ENCODE data around the gene C12orf50. TPM values are rescaled to one million over a fixed set of nuclear protein-coding genes. Genes with fewer than 3 reads are reported as not detected.

C12orf50 gene
- total and polyA plus RNA-seq, 2 of the 13 experiments (the other 11 are each of a cell fraction or from before 2014, with no cell fraction given): not detected

DNA sequence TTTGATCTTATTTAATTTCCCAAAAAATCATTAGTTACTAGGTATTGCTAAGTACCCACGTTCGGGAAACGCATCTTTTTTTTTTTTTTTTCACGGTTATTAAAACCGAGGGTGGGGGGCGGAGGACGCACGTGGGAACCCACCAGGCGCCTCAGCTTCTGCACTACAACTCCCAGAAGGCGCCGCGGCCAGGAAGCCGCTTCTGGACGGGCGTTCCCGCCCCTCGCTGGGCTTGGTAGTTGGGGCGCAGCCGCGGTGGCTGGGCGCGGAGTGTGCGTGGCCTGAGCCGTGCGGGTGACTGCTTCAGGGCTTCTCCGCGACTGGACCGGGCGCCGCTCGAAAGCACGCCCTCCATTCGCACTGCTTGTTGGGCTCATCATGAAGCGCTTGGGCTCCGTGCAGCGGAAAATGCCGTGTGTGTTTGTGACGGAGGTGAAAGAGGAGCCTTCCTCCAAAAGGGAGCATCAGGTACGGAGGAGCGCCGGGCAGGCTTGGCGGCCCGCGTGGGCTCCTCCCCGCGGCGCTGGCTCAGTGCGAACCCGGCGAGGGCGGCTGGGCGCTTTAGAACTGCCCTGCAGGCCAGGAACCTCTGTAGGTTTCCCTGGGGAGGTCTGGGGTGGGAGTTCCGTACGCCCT, 6.2 kb upstream of the C12orf50 start (continued):
- TF ChIP-seq GABPB1 (CRISPR knock-in tag; IDR thresholded peaks at IDR 0.05) (peak; percentile 95), XRCC5 (optimal IDR thresholded peaks at IDR 0.05; ENCODE audit: low read length) (peak; percentile 66), ZNF577 (CRISPR knock-in tag; IDR thresholded peaks at IDR 0.05; ENCODE audit: borderline replicate concordance, low read depth) (no peak), RBAK (CRISPR knock-in tag; IDR thresholded peaks at IDR 0.05) (no peak), MIXL1 (CRISPR knock-in tag; IDR thresholded peaks at IDR 0.05) (peak; percentile 37; the same call in 1 of the 2 replicates), ZNF292 (CRISPR knock-in tag; IDR thresholded peaks at IDR 0.05; ENCODE audit: borderline replicate concordance, low read depth) (no peak), PHF20 (CRISPR knock-in tag; IDR thresholded peaks at IDR 0.05) (peak; percentile 65), ZNF496 (CRISPR knock-in tag; IDR thresholded peaks at IDR 0.05; ENCODE audit: insufficient replicate concordance) (no peak), SMAD3 (CRISPR knock-in tag; IDR thresholded peaks at IDR 0.05) (no peak), ZNF792 (CRISPR knock-in tag; IDR thresholded peaks at IDR 0.05) (0 out of 2 replicates have a peak, but pooled peaks have one; percentile 20), ZNF652 (CRISPR knock-in tag; IDR thresholded peaks at IDR 0.05; ENCODE audit: borderline replicate concordance, low read depth) (no peak), CAMTA2 (CRISPR knock-in tag; IDR thresholded peaks at IDR 0.05; ENCODE audit: borderline replicate concordance) (no peak), ZNF749 (CRISPR knock-in tag; IDR thresholded peaks at IDR 0.05; ENCODE audit: borderline replicate concordance) (no peak), ATF7 (IDR thresholded peaks at IDR 0.05) (no peak), ATF7 (CRISPR knock-in tag; IDR thresholded peaks at IDR 0.05) (no peak), TEAD3 (CRISPR knock-in tag; optimal IDR thresholded peaks at IDR 0.05; ENCODE audit: borderline replicate concordance) (no peak), THRA (CRISPR knock-in tag; IDR thresholded peaks at IDR 0.05; ENCODE audit: borderline replicate concordance) (0 out of 2 replicates have a peak, but pooled peaks have one; percentile 37), ZNF142 (CRISPR knock-in tag; IDR thresholded peaks at IDR 0.05) (0 out of 2 replicates have a peak, but pooled peaks have one; percentile 37), HMGA1 (CRISPR knock-in tag; conservative IDR thresholded peaks at IDR 0.05) (no peak)
- TF ChIP-seq, protein P1, sequence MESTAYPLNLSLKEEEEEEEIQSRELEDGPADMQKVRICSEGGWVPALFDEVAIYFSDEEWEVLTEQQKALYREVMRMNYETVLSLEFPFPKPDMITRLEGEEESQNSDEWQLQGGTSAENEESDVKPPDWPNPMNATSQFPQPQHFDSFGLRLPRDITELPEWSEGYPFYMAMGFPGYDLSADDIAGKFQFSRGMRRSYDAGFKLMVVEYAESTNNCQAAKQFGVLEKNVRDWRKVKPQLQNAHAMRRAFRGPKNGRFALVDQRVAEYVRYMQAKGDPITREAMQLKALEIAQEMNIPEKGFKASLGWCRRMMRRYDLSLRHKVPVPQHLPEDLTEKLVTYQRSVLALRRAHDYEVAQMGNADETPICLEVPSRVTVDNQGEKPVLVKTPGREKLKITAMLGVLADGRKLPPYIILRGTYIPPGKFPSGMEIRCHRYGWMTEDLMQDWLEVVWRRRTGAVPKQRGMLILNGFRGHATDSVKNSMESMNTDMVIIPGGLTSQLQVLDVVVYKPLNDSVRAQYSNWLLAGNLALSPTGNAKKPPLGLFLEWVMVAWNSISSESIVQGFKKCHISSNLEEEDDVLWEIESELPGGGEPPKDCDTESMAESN (CRISPR knock-in tag; conservative IDR thresholded peaks at IDR 0.05): peak; percentile 98
- TF ChIP-seq, protein P2, sequence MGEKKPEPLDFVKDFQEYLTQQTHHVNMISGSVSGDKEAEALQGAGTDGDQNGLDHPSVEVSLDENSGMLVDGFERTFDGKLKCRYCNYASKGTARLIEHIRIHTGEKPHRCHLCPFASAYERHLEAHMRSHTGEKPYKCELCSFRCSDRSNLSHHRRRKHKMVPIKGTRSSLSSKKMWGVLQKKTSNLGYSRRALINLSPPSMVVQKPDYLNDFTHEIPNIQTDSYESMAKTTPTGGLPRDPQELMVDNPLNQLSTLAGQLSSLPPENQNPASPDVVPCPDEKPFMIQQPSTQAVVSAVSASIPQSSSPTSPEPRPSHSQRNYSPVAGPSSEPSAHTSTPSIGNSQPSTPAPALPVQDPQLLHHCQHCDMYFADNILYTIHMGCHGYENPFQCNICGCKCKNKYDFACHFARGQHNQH (CRISPR knock-in tag; IDR thresholded peaks at IDR 0.05): peak; percentile 57; the same call in 1 of the 2 replicates
